Neuron (in vitro differentiated cells): Measurements from ENCODE around the gene NUDT10.
"Not testable (repeated sequence)": the region's sequence is repeated elsewhere in the genome, so short reads cannot be mapped to it uniquely, and the experiment has no call there.

Source experiments
- H2AFZ ChIP-seq: one replicate; pipeline ENCODE4 v1.6.1; 2013; ENCODE audit warnings: low read depth, mild to moderate bottlenecking, inconsistent platforms, low read length, moderate library complexity
- H3K27me3 ChIP-seq: one replicate; pipeline ENCODE4 v1.6.1; 2013; ENCODE audit warnings: low read length; ENCODE audit not compliant: insufficient read depth
- H3K36me3 ChIP-seq: one replicate; pipeline ENCODE4 v1.6.1; 2013; ENCODE audit warnings: low read length; ENCODE audit not compliant: insufficient read depth
- H3K4me1 ChIP-seq: one replicate; pipeline ENCODE4 v1.6.1; 2013; ENCODE audit warnings: low read length; ENCODE audit not compliant: insufficient read depth
- H3K4me3 ChIP-seq: 2 replicates; pipeline ENCODE4 v1.5.1; 2013; ENCODE audit warnings: mild to moderate bottlenecking, low read length, moderate library complexity
- H3K9me3 ChIP-seq: one replicate; pipeline ENCODE4 v1.6.1; 2013; ENCODE audit warnings: low read length

NUDT10 gene

GRCh38 chrX:51332188-51332942 is at the start of gene NUDT10:
Gene NUDT10, plus strand, starts transcription at chrX:51332822. Its CDS starts 144 bp downstream, at chrX:51332966.
- Histone ChIP-seq H3K36me3 (no peaks in the 10 kb centered on the region), H3K4me3 (peak within 1 kb of the TSS; percentile 48), H3K27me3 (peaks cover 5% of the 10 kb centered on the region), H3K4me1 (peaks cover 5% of the 10 kb centered on the region), H2AFZ (peak within 1 kb of the TSS; percentile 60), H3K9me3 (no peaks in the 10 kb centered on the region)

DNA sequence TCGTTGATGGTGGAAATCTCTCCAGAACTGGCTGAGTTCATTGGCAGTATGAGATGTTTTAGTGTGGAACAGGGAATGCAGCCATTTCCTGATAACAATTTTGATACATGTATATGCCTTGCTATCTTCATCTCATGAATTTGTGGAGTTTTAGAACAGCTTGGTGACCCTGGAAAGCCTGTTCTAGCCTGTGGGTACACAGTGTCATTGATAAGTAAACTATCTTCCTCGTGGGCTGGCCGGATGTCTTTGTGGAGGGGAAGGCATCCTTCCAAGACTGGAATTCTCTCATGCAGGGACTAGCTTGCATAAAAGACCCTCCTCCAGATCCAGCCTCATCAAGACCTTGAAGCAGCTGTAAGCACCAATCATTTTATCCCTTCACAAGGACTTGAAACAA is 40.2 kb upstream of the NUDT10 start:
- Histone ChIP-seq H2AFZ (no peak overlapping the region), H3K27me3 (no peaks in the 10 kb centered on the region), H3K4me1 (no peaks in the 10 kb centered on the region), H3K36me3 (no peaks in the 10 kb centered on the region), H3K4me3 (no peak overlapping the region), H3K9me3 (no peaks in the 10 kb centered on the region)

- Histone ChIP-seq H3K36me3 (no peaks in the 10 kb centered on the region), H3K4me3 (no peak overlapping the region), H3K9me3 (no peaks in the 10 kb centered on the region), H3K27me3 (no peaks in the 10 kb centered on the region), H3K4me1 (no peaks in the 10 kb centered on the region), H2AFZ (no peak overlapping the region)
Measured at GRCh38 chrX:51296138-51296537, 36.5 kb upstream of the NUDT10 start.

GRCh38 chrX:51316271-51316670 is 16.4 kb upstream of the NUDT10 start:
- H3K4me3 ChIP-seq = no peak overlapping the region
- H3K4me1 ChIP-seq = no peaks in the 10 kb centered on the region
- H3K36me3 ChIP-seq = no peaks in the 10 kb centered on the region
- no peaks in the 10 kb centered on the region for H3K9me3 ChIP-seq
- no peak overlapping the region for H2AFZ ChIP-seq
- no peaks in the 10 kb centered on the region for H3K27me3 ChIP-seq

- not testable (repeated sequence) for H3K27me3 ChIP-seq, H3K4me1 ChIP-seq, H3K36me3 ChIP-seq, H3K9me3 ChIP-seq
- peak overlapping the region; percentile 48 for H3K4me3 ChIP-seq
- H2AFZ ChIP-seq = peak overlapping the region; percentile 60
Measured at GRCh38 chrX:51332943-51333785, 542 bp downstream of the NUDT10 start.

- Histone ChIP-seq H3K27me3 (peaks cover 3% of the 10 kb centered on the region), H2AFZ (no peak overlapping the region), H3K9me3 (no peaks in the 10 kb centered on the region), H3K36me3 (no peaks in the 10 kb centered on the region), H3K4me1 (peaks cover 5% of the 10 kb centered on the region), H3K4me3 (peak overlapping the region; percentile 48)
Measured at GRCh38 chrX:51334276-51334675, 1.7 kb downstream of the NUDT10 start.

DNA sequence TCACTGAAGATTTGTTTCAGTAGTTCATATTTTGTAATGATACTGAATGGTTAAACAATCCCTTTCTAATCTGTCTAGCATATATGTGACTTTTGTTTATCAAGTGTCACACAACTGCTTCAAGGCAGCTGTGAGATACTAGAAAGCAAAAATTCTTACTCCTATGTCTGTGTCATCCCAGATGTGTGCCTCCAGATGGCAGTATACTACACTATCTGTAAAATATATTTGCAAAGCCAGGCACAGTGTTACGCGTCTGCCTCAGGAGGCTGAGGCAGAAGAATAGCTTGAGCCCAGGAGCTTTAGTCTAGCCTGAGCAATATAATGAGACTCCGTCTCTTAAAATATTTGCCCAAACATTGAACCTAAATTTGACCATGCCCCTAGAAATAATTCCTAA is 4.0 kb downstream of the NUDT10 start:
- H3K4me1 ChIP-seq = peaks cover 5% of the 10 kb centered on the region
- no peaks in the 10 kb centered on the region for H3K36me3 ChIP-seq
- H2AFZ ChIP-seq = no peak overlapping the region
- H3K27me3 ChIP-seq = no peaks in the 10 kb centered on the region
- no peaks in the 10 kb centered on the region for H3K9me3 ChIP-seq
- H3K4me3 ChIP-seq = no peak overlapping the region

DNA sequence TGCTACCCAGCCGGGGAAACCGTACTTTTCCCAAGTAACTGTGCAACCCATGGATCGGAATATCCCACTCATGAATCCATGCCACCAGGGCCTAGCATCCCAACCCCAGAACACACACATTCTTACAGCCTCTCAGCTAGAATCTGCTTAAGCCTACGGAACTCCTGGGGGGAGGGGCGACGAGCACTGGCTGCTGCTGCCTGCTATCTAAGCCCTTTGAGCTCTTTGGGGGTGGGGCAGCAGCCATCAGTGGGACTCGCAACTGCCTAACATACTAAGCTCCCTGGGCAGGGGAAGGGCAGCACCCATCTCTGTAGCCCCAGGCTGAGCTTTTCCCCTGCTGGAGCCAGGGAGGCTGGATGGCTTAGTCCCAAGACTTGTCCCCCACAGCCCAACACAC is 28.6 kb downstream of the NUDT10 start:
- no peak overlapping the region for H2AFZ ChIP-seq
- no peak overlapping the region for H3K4me3 ChIP-seq
- no peaks in the 10 kb centered on the region for H3K27me3 ChIP-seq
- H3K9me3 ChIP-seq = no peaks in the 10 kb centered on the region
- H3K4me1 ChIP-seq = no peaks in the 10 kb centered on the region
- H3K36me3 ChIP-seq = no peaks in the 10 kb centered on the region

DNA sequence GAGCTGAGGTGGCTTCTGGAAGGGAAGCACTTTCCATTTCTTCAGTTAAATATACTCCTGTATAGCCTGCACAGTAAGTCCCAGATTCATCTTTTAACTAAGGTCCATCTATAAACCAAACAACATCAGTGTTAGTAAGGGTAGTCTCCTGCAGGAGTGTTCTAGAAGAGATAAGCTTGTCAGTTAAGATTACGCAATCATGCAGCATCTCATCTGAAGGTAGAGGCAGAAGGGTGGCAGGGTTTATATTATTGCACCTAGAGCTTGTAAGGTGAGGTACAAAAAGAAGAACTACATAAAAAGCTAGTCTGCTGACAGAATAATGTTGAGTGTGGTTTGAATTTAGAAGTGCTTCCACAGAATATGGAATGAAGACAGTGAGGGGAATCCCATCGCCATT is 44.0 kb downstream of the NUDT10 start:
- Histone ChIP-seq H3K4me1 (no peaks in the 10 kb centered on the region), H3K9me3 (no peaks in the 10 kb centered on the region), H2AFZ (no peak overlapping the region), H3K36me3 (no peaks in the 10 kb centered on the region), H3K4me3 (no peak overlapping the region), H3K27me3 (no peaks in the 10 kb centered on the region)
